Suppressor macrophage treated with lipopolysaccharide for 4 hours (primary cell): ENCODE measurements around the gene AKNA.
A peak's percentile ranks its signal among the peaks of the same experiment; 100 is the strongest.

Experiments
- DNase-seq: peaks from one replicate; pipeline ENCODE4 v3.0.0-alpha.2; 2020

Gene AKNA

GRCh38 chr9:114357911-114358328 lies 29.9 kb downstream of the AKNA start:
- DNase-seq = no peak

GRCh38 chr9:114357360-114357759 lies 30.4 kb downstream of the AKNA start:
- no peak for DNase-seq

- DNase-seq = no peak
Observed at GRCh38 chr9:114356792-114357191, 31.0 kb downstream of the AKNA start.

- no peak for DNase-seq
Observed at GRCh38 chr9:114355821-114356220, 32.0 kb downstream of the AKNA start.

GRCh38 chr9:114351932-114352331 lies 35.9 kb downstream of the AKNA start:
- peak; percentile 55 for DNase-seq

- DNase-seq = peak; percentile 61
Observed at GRCh38 chr9:114350636-114351401, 37.0 kb downstream of the AKNA start.

GRCh38 chr9:114349713-114350480 lies 37.9 kb downstream of the AKNA start:
- DNase-seq = no peak

- DNase-seq = peak; percentile 99
Observed at GRCh38 chr9:114348906-114349482, 38.8 kb downstream of the AKNA start.

GRCh38 chr9:114348261-114348905 lies 39.4 kb downstream of the AKNA start:
- no peak for DNase-seq

- no peak for DNase-seq
Observed at GRCh38 chr9:114347675-114348074, 40.1 kb downstream of the AKNA start.

- no peak for DNase-seq
Observed at GRCh38 chr9:114346146-114346545, 41.6 kb downstream of the AKNA start.

- no peak for DNase-seq
Observed at GRCh38 chr9:114345493-114346065, 42.2 kb downstream of the AKNA start.

GRCh38 chr9:114344692-114345091 lies 43.1 kb downstream of the AKNA start:
- DNase-seq = no peak

GRCh38 chr9:114344188-114344566 lies 43.6 kb downstream of the AKNA start:
- DNase-seq = no peak

- DNase-seq = no peak
Observed at GRCh38 chr9:114343471-114344187, 44.2 kb downstream of the AKNA start.

- no peak for DNase-seq
Observed at GRCh38 chr9:114342755-114343440, 44.9 kb downstream of the AKNA start.

GRCh38 chr9:114341991-114342390 lies 45.8 kb downstream of the AKNA start:
- DNase-seq = no peak

- DNase-seq = no peak
Observed at GRCh38 chr9:114341152-114341830, 46.5 kb downstream of the AKNA start.

GRCh38 chr9:114339130-114339908 lies 48.5 kb downstream of the AKNA start:
- peak; percentile 75 for DNase-seq

- no peak for DNase-seq
Observed at GRCh38 chr9:114338187-114338586, 49.6 kb downstream of the AKNA start.
